CD14-positive monocyte (primary cell): ENCODE results near the gene ME2. TPM values are rescaled to one million over a fixed set of nuclear protein-coding genes. Genes with fewer than 3 reads are reported as not detected.
"Not testable (repeated sequence)": the region's sequence is repeated elsewhere in the genome, so short reads cannot be mapped to it uniquely, and the experiment has no call there.

Source experiments
- DNase-seq, 3 donors: peaks; one replicate each; pipeline ENCODE4 v3.0.0-alpha.2; 2011 to 2022
- H2AFZ ChIP-seq: 2 replicates; pipeline ENCODE4 v1.6.0; 2012; ENCODE audit warnings: mild to moderate bottlenecking, low read depth, low read length, inconsistent platforms; ENCODE audit not compliant: insufficient read depth, poor library complexity, severe bottlenecking
- H3K27ac ChIP-seq, 2 donors: 1 replicate in 1 of 2; 2 replicates in 1 of 2; pipeline ENCODE4 v1.5.1; 2012 to 2013; ENCODE audit warnings: low read length in 2 of 2, control low read depth in 1 of 2, inconsistent platforms in 1 of 2, low read depth in 1 of 2, mild to moderate bottlenecking in 1 of 2
- H3K27me3 ChIP-seq, 2 donors: one replicate each; pipeline versions ENCODE4 v1.6.0 to v1.6.1; 2011 to 2013; ENCODE audit warnings: low read length in 2 of 2; ENCODE audit not compliant: control insufficient read depth in 2 of 2, insufficient read depth in 2 of 2
- H3K36me3 ChIP-seq, 2 donors: replicated peaks in 1 of 2; 1 replicate in 1 of 2; 2 replicates in 1 of 2; pipeline versions ENCODE4 v1.5.1 to v1.6.1; 2012 to 2013; ENCODE audit warnings: low read length in 2 of 2, control low read depth in 1 of 2, inconsistent platforms in 1 of 2, mild to moderate bottlenecking in 1 of 2; ENCODE audit not compliant: insufficient read depth in 2 of 2, control insufficient read depth in 1 of 2
- H3K4me1 ChIP-seq, 2 donors: 1 replicate in 1 of 2; 2 replicates in 1 of 2; pipeline versions ENCODE4 v1.5.1 to v1.6.1; 2012 to 2013; ENCODE audit warnings: low read length in 2 of 2, control low read depth in 1 of 2, inconsistent platforms in 1 of 2, mild to moderate bottlenecking in 1 of 2, moderate library complexity in 1 of 2; ENCODE audit not compliant: insufficient read depth in 2 of 2, control insufficient read depth in 1 of 2
- H3K4me2 ChIP-seq: replicated peaks from 2 replicates; pipeline ENCODE3; 2012; ENCODE audit warnings: low read length, moderate library complexity, mild to moderate bottlenecking; ENCODE audit not compliant: poor library complexity, severe bottlenecking; ENCODE audit errors: extremely low read depth
- H3K4me3 ChIP-seq, 3 experiments: fragments of 200-600 bp in 1 of 3; sonication (generic) in 1 of 3; replicated peaks in 1 of 3; 1 replicate in 2 of 3; 2 replicates in 1 of 3; pipeline ENCODE4 v1.5.1; 2011 to 2013; ENCODE audit warnings: low read length in 3 of 3, mild to moderate bottlenecking in 3 of 3, control low read depth in 2 of 3, low read depth in 2 of 3, inconsistent platforms in 1 of 3, moderate library complexity in 1 of 3
- H3K79me2 ChIP-seq: 2 replicates; pipeline ENCODE4 v1.6.0; 2012; ENCODE audit warnings: mild to moderate bottlenecking, control low read depth, inconsistent platforms, low read length, moderate library complexity; ENCODE audit not compliant: insufficient read depth
- H3K9ac ChIP-seq: 2 replicates; pipeline ENCODE4 v1.6.0; 2017; ENCODE audit warnings: low read length, mild to moderate bottlenecking; ENCODE audit not compliant: insufficient read depth, poor library complexity, severe bottlenecking
- H3K9me3 ChIP-seq, 2 donors: replicated peaks in 1 of 2; 1 replicate in 1 of 2; 2 replicates in 1 of 2; pipeline versions ENCODE4 v1.5.1 to v1.6.1; 2012 to 2013; ENCODE audit warnings: low read length in 2 of 2, control low read depth in 1 of 2; ENCODE audit not compliant: control insufficient read depth in 1 of 2, insufficient read depth in 1 of 2
- H4K20me1 ChIP-seq: 2 replicates; pipeline ENCODE4 v1.6.0; 2012; ENCODE audit warnings: mild to moderate bottlenecking, low read length, control low read depth, moderate library complexity; ENCODE audit not compliant: insufficient read depth
- H3K27ac Mint-ChIP-seq, 7 donors: one replicate each; pipeline ENCODE4 v1.8.0; 2020; ENCODE audit warnings: mild to moderate bottlenecking in 7 of 7, mixed read lengths in 7 of 7, moderate library complexity in 6 of 7, inconsistent platforms in 2 of 7
- H3K27me3 Mint-ChIP-seq, 3 donors: one replicate each; pipeline ENCODE4 v1.8.0; 2021 to 2022; ENCODE audit warnings: low read depth in 3 of 3, mild to moderate bottlenecking in 3 of 3, mixed read lengths in 3 of 3, moderate library complexity in 3 of 3, inconsistent platforms in 1 of 3
- H3K36me3 Mint-ChIP-seq, 2 donors: one replicate each; pipeline ENCODE4 v1.8.0; 2020; ENCODE audit warnings: mixed read lengths in 2 of 2, inconsistent platforms in 1 of 2, mild to moderate bottlenecking in 1 of 2
- H3K4me1 Mint-ChIP-seq: one replicate; pipeline ENCODE4 v1.8.0; 2020; ENCODE audit warnings: mild to moderate bottlenecking, mixed read lengths
- H3K4me3 Mint-ChIP-seq, 2 donors: one replicate each; pipeline ENCODE4 v1.8.0; 2020; ENCODE audit warnings: mild to moderate bottlenecking in 2 of 2, mixed read lengths in 2 of 2, moderate library complexity in 1 of 2
- H3K9me3 Mint-ChIP-seq, 7 donors: one replicate each; pipeline ENCODE4 v1.8.0; 2020 to 2022; ENCODE audit warnings: mixed read lengths in 7 of 7, mild to moderate bottlenecking in 6 of 7, moderate library complexity in 6 of 7, inconsistent platforms in 2 of 7
- CTCF ChIP-seq: fragments of 200-600 bp; IDR thresholded peaks from one replicate; pipeline ENCODE4 v1.8.0; 2022; ENCODE audit warnings: antibody characterized with exemption, mild to moderate bottlenecking
- WGBS: methylation state at CpG from one replicate; pipeline ENCODE4 v1.1.5; 2013; ENCODE audit warnings: missing lambda C conversion rate; ENCODE audit not compliant: insufficient coverage; 5-methylcytosine and 5-hydroxymethylcytosine counted together
- intact Hi-C, 2 donors: fragments of 100-400 bp; cut with micrococcal nuclease; formaldehyde crosslinking; loops; one replicate each; pipeline versions ENCODE4 v1.15.0 to v1.15.1; 2023
- polyA plus RNA-seq, 3 donors: library from polyadenylated mRNA; depleted of rRNA in 1 of 3; unstranded in 2 of 3; stranded (reverse) in 1 of 3; fragments of 300-500 nt in 2 of 3; fragments of >200 nt in 1 of 3; fragmentation: Illumina TruSeq in 2 of 3; gene quantifications; 1 replicate in 2 of 3; 2 replicates in 1 of 3; pipeline ENCODE4 v1.2.3, GENCODE V29; 2012 to 2021

Gene ME2
- polyA plus RNA-seq, 3 donors: 48.7 to 93.8 (median 71.7) TPM

DNA sequence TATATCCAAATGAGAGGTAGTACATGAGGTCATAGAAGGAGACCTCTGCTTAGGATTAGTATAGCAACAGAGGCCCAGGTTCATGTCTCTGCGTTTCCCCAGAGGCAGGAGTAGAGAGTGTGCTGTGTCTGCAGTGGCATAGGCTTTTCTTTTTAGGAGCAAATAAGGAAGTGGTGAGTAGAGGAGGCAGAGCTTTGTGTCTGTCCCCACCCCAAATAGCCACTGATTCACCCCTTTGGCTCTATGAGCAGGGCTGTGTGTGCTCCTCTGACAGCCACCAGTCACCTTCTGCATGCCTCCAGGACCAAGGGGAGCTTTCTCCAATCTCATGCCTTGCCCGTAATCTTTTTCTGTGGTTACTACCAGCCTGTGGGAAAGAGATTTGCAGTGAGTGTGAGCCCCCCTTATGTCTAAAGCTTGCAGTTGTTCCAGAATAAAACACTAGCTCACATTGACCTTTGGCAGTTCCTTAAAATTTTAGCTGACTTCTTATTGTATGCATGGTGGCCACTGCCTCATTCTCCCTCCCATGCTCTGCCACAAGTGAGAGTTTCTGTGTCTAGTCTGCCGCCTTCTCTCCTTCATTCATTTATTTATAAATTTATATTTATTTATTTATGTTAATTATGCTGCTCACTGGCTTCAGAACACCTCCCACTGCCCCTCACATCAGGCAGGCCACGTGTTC lies 65.5 kb downstream of the ME2 start:
- Histone ChIP-seq H3K4me3 (no peak overlapping the region), H3K9me3 (no peaks in the 10 kb centered on the region), H3K79me2 (no peaks in the 10 kb centered on the region), H3K27ac (peak overlapping the region in 1 of 2 donors; percentile 70), H3K4me2 (no peak overlapping the region), H3K9ac (peak overlapping the region; percentile 15), H3K36me3 (peaks cover 51 to 87% of the 10 kb centered on the region in 2 donors), H2AFZ (no peak overlapping the region), H3K4me1 (no peaks in the 10 kb centered on the region), H3K27me3 (no peaks in the 10 kb centered on the region), H4K20me1 (no peaks in the 10 kb centered on the region)
- Mint-ChIP-seq H3K27me3 (no peaks in the 10 kb centered on the region), H3K4me3 (no peak overlapping the region), H3K36me3 (peaks cover 61 to 79% of the 10 kb centered on the region in 2 donors), H3K9me3 (no peaks in the 10 kb centered on the region), H3K27ac (peak overlapping the region; percentile 59 to 79 (median 66)), H3K4me1 (peaks cover 7% of the 10 kb centered on the region)
- DNase-seq: peak; percentile 20 to 35 (median 25)
- intact Hi-C loops: no loop called here
- WGBS: 40% methylated on average over 1 of the region's 4 CpGs
- no peak for TF ChIP-seq CTCF

DNA sequence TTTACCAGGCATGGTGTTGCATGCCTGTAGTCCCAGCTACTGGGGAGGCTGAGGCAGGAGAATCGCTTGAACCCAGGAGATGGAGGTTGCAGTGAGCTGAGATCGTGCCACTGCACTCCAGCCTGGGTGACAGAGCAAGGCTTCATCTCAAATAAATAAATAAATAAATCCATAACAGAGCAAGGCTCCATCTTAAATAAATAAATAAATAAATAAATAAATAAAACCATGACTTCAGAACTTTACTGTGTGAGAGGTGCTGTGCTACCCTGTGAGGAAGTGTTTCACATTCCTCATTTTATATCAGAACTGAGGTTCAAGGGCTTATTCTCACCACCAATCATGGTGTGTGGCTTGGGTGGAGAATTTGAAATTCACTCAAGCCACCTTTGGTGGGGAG lies 67.0 kb downstream of the ME2 start:
- H3K27ac Mint-ChIP-seq, H3K4me1 ChIP-seq, intact Hi-C loops, H2AFZ ChIP-seq, H3K4me2 ChIP-seq, H3K79me2 ChIP-seq, H4K20me1 ChIP-seq, H3K27me3 ChIP-seq, H3K4me3 ChIP-seq, H3K27me3 Mint-ChIP-seq, H3K4me3 Mint-ChIP-seq, H3K4me1 Mint-ChIP-seq, H3K9me3 Mint-ChIP-seq, H3K9me3 ChIP-seq, H3K9ac ChIP-seq, H3K27ac ChIP-seq, DNase-seq: not testable (repeated sequence)
- WGBS: 80% methylated on average over 1 of the region's 2 CpGs
- peaks cover 43 to 80% of the 10 kb centered on the region in 2 donors for H3K36me3 ChIP-seq
- peaks cover 58 to 68% of the 10 kb centered on the region in 2 donors for H3K36me3 Mint-ChIP-seq
